AG10803 (cell line): ENCODE data around the gene HBG2.

ENCODE experiments used
- DNase-seq: peaks from one replicate; pipeline ENCODE4 v3.0.0; 2010; ENCODE audit warnings: low read depth
- H3K4me3 ChIP-seq: 2 replicates; pipeline ENCODE4 v1.5.1; 2011; ENCODE audit warnings: mild to moderate bottlenecking, low read length, control low read depth
- CTCF ChIP-seq: conservative IDR thresholded peaks from 2 replicates; pipeline ENCODE4 v1.5.1; 2011; ENCODE audit warnings: mild to moderate bottlenecking, low read length, control low read depth, inconsistent platforms

HBG2 gene

DNA sequence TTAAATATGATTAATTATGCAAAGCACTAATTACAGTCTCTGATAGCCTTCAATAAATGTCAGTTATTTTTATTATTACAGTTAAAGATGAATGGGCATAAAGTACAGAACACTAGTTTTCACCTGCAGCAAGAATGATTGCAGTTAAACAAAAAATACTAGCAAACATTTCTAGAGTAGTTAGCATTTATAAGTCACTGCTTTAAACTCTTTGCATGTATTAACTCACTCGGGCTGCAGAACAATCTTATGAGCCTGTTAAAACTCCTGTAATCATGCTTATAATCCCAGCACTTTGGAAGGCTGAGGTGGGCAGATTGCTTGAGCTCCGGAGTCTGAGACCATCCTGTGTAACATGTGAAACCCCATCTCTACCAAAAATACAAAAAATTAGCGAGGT, 32.3 kb upstream of the HBG2 start:
- no peak for DNase-seq
- no peak overlapping the region for H3K4me3 ChIP-seq
- no peak for TF ChIP-seq CTCF

DNA sequence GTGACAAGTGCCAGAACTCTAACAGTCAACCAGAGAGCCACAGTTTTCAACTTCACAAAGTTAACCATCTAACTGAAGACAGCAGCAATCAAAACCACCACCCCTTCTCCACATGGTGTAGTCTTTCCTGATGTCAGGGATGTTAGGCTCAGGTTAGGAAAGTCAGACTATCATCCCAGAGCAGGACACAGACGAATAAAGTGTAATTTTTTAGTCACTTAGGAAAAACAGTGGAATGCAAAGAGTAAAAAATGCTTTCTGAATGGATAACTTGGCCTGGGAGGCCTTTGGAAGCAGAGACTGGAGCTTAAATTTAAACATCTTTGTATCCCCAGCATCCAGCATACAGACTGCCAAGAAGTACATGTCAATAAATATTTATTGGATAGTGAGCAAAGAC, 31.8 kb upstream of the HBG2 start:
- no peak for TF ChIP-seq CTCF
- DNase-seq, result no peak
- H3K4me3 ChIP-seq, result no peak overlapping the region

GRCh38 chr11:5285703-5286340, 31.2 kb upstream of the HBG2 start:
- H3K4me3 ChIP-seq, result no peak overlapping the region
- no peak for DNase-seq
- no peak for TF ChIP-seq CTCF

GRCh38 chr11:5284637-5285036, 30.1 kb upstream of the HBG2 start:
- no peak for DNase-seq
- H3K4me3 ChIP-seq, result no peak overlapping the region
- no peak for TF ChIP-seq CTCF

- no peak for DNase-seq
- no peak overlapping the region for H3K4me3 ChIP-seq
- TF ChIP-seq CTCF, result no peak
These were observed 29.3 kb upstream of the HBG2 start for GRCh38 chr11:5283882-5284281.

GRCh38 chr11:5283086-5283485, 28.5 kb upstream of the HBG2 start:
- DNase-seq, result no peak
- no peak overlapping the region for H3K4me3 ChIP-seq
- no peak for TF ChIP-seq CTCF

GRCh38 chr11:5282628-5283027, 28.0 kb upstream of the HBG2 start:
- DNase-seq, result no peak
- no peak overlapping the region for H3K4me3 ChIP-seq
- TF ChIP-seq CTCF, result no peak
